ENCODE results near the gene POLR3E.

DNA sequence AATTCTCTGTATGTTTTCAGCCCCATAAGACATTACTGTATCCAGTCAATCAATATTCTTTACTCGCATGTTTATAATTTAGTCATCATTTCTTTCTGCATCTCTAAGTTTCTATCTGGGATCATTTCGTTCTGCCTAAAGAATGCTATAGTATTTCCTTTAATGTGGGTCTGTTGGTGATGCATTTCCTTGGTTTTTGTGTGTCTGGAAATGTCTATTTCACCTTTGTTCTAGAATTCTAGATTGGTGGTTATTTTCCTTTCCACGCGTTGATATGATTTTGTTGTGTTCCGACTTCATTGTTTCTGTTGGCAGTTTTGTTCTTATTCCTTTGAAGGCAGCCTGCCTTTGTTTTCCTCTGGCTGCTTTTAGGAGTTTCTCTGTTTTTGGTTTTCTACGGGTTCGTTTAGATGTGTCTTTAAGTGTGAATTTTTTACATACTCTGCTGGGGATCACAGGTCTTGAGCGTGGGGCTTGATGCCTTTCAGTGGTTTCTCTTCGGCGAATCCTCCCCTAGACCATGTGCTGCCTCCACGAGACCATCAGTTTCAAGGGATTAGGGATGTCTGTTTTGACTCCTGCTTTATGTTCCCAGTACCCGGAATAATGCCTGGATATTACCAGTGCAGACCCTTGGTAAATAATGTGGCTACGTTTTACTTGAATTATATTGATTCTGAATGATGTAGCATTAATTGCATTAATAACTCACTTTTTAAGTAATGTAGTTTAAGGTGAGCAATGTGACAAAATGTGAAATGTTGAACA, 23.5 kb downstream of the POLR3E start:
- TF ChIP-seq CTCF (IDR thresholded peaks at IDR 0.05) (no peak), EZH2 (IDR thresholded peaks at IDR 0.05) (no peak), EZH2phosphoT487 (IDR thresholded peaks at IDR 0.05) (no peak)

Measured in neural progenitor cell (in vitro differentiated cells).